Calu3 (cell line): Measurements from ENCODE around the gene POLE3. TPM values are rescaled to one million over a fixed set of nuclear protein-coding genes. Genes with fewer than 3 reads are reported as not detected.
A peak's percentile ranks its signal among the peaks of the same experiment; 100 is the strongest.

Experiments used
- Bru-seq: library from RNA; stranded (reverse); fragments of 400-500 nt; gene quantifications from one replicate; lab custom pipeline; 2021; lab: Mats Ljungman, UMichigan
- BruChase-seq, 2 experiments: library from RNA; stranded (reverse); fragments of 400-500 nt; gene quantifications; one replicate each; lab custom pipeline; 2021; lab: Mats Ljungman, UMichigan
- BruUV-seq: library from RNA; stranded (reverse); fragments of 400-500 nt; replicated peaks from 2 replicates; lab custom pipeline; 2021; lab: Mats Ljungman, UMichigan
- CTCF ChIA-PET: fragments of 300-600 bp; sonication (Branson Sonifier 250); formaldehyde crosslinking; loops from one replicate; lab custom pipeline; 2022; ENCODE audit warnings: antibody characterized with exemption; lab: Charles Lee
- DNase-seq: peaks from one replicate; pipeline ENCODE4 v3.0.0; 2022
- H3K27ac Mint-ChIP-seq: one replicate; pipeline ENCODE4 v1.8.0; 2022; ENCODE audit warnings: mixed read lengths; ENCODE audit not compliant: unreplicated experiment
- H3K27me3 Mint-ChIP-seq: one replicate; pipeline ENCODE4 v1.8.0; 2022; ENCODE audit warnings: mixed read lengths; ENCODE audit not compliant: unreplicated experiment
- H3K36me3 Mint-ChIP-seq: one replicate; pipeline ENCODE4 v1.8.0; 2022; ENCODE audit warnings: mild to moderate bottlenecking, moderate library complexity, mixed read lengths; ENCODE audit not compliant: insufficient read depth, unreplicated experiment
- H3K4me1 Mint-ChIP-seq: one replicate; pipeline ENCODE4 v1.8.0; 2022; ENCODE audit warnings: mild to moderate bottlenecking, low read depth, mixed read lengths; ENCODE audit not compliant: unreplicated experiment
- H3K4me3 Mint-ChIP-seq: one replicate; pipeline ENCODE4 v1.8.0; 2022; ENCODE audit warnings: mild to moderate bottlenecking, low read depth, moderate library complexity, mixed read lengths; ENCODE audit not compliant: unreplicated experiment
- H3K9me3 Mint-ChIP-seq: one replicate; pipeline ENCODE4 v1.8.0; 2022; ENCODE audit warnings: low read depth, mixed read lengths; ENCODE audit not compliant: unreplicated experiment
- CTCF ChIP-seq: fragments of 200-600 bp; IDR thresholded peaks from one replicate; pipeline ENCODE4 v1.8.0; 2022; ENCODE audit warnings: antibody characterized with exemption; ENCODE audit not compliant: unreplicated experiment
- intact Hi-C: fragments of 100-400 bp; cut with micrococcal nuclease; formaldehyde crosslinking; loops from one replicate; pipeline ENCODE4 v1.10.0; 2022; ENCODE audit not compliant: unreplicated experiment
- long read RNA-seq: library from polyadenylated mRNA; stranded (forward); transcript quantifications from one replicate; pipeline ENCODE4 v2.0.0, GENCODE V29; 2022
- total RNA-seq: library from RNA; stranded (reverse); gene quantifications from 2 replicates; pipeline ENCODE4 v1.2.3, GENCODE V29; 2022

Gene POLE3
- total RNA-seq = 37.7 and 41.0 TPM in 2 replicates
- Bru-seq, nascent RNA = percentile 85 among the genes with signal in this experiment
- BruChase-seq, experiment 1, labeled RNA remaining after a 6-hour chase = percentile 98 among the genes with signal in this experiment
- percentile 98 among the genes with signal in this experiment for BruChase-seq, experiment 2, labeled RNA remaining after a 2-hour chase
- long read RNA-seq, transcript POLE3-201 (4 exons, 2,109 nt) = major isoform, 66 of 75 reads
- long read RNA-seq, partial matches to known transcripts = 0 of 75 reads
- long read RNA-seq, other reads (novel, unspliced or antisense) = 8 of 75 reads

- H3K4me1 Mint-ChIP-seq = peaks cover 9% of the 10 kb centered on the region
- peak within 1 kb of the TSS; percentile 97 for H3K27ac Mint-ChIP-seq
- DNase-seq = peak; percentile 89
- H3K27me3 Mint-ChIP-seq = no peaks in the 10 kb centered on the region
- peaks cover 31% of the 10 kb centered on the region for H3K36me3 Mint-ChIP-seq
- H3K9me3 Mint-ChIP-seq = no peaks in the 10 kb centered on the region
- intact Hi-C loops = no loop called here
- peak within 1 kb of the TSS; percentile 95 for H3K4me3 Mint-ChIP-seq
- BruUV-seq = no TSS peak
- CTCF ChIA-PET = interaction anchor here (0.7 to 1.3 kb wide), 5 partner anchors 9 to 248 kb away, joined by 3 to 8 read pairs (median 3); partner anchors contain the start of gene ALAD
- no peak for TF ChIP-seq CTCF
Measured at GRCh38 chr9:113410207-113410864, at the start of gene POLE3, which contains the start of gene C9orf43. TSS of gene POLE3 (minus strand) at chr9:113410675. CDS start at chr9:113410293, 382 bp downstream. TSS of gene C9orf43 (plus strand) at chr9:113410747. CDS start at chr9:113413494, 2,747 bp downstream.

GRCh38 chr9:113456235-113456634, 45.8 kb upstream of the POLE3 start:
- H3K4me1 Mint-ChIP-seq = peaks cover 30% of the 10 kb centered on the region
- TF ChIP-seq CTCF = no peak
- no peaks in the 10 kb centered on the region for H3K9me3 Mint-ChIP-seq
- no peak overlapping the region for H3K4me3 Mint-ChIP-seq
- no TSS peak for BruUV-seq
- DNase-seq = no peak
- no peaks in the 10 kb centered on the region for H3K36me3 Mint-ChIP-seq
- intact Hi-C loops = no loop called here
- peak overlapping the region; percentile 67 for H3K27ac Mint-ChIP-seq
- H3K27me3 Mint-ChIP-seq = no peaks in the 10 kb centered on the region
- CTCF ChIA-PET = interaction anchor here (0.6 to 1.2 kb wide), 2 partner anchors 10 to 197 kb away, joined by 3 to 4 read pairs; no protein-coding TSS in a partner anchor

- peaks cover 30% of the 10 kb centered on the region for H3K4me1 Mint-ChIP-seq
- H3K9me3 Mint-ChIP-seq = no peaks in the 10 kb centered on the region
- TF ChIP-seq CTCF = no peak
- H3K36me3 Mint-ChIP-seq = no peaks in the 10 kb centered on the region
- intact Hi-C loops = no loop called here
- DNase-seq = peak; percentile 30
- H3K27me3 Mint-ChIP-seq = no peaks in the 10 kb centered on the region
- BruUV-seq = no TSS peak
- H3K4me3 Mint-ChIP-seq = no peak overlapping the region
- H3K27ac Mint-ChIP-seq = peak overlapping the region; percentile 67
- CTCF ChIA-PET = interaction anchor here (0.6 to 1.2 kb wide), 6 partner anchors 9 to 200 kb away, joined by 3 to 8 read pairs (median 4); partner anchors contain the start of gene RGS3
Measured at GRCh38 chr9:113454914-113455761, 44.7 kb upstream of the POLE3 start.

GRCh38 chr9:113452113-113452605, 41.7 kb upstream of the POLE3 start:
- Mint-ChIP-seq H3K4me3 (no peak overlapping the region), H3K27ac (no peak overlapping the region), H3K27me3 (no peaks in the 10 kb centered on the region), H3K9me3 (no peaks in the 10 kb centered on the region), H3K4me1 (peaks cover 26% of the 10 kb centered on the region), H3K36me3 (no peaks in the 10 kb centered on the region)
- CTCF ChIA-PET = no interaction called here
- DNase-seq = no peak
- no TSS peak for BruUV-seq
- no peak for TF ChIP-seq CTCF
- intact Hi-C loops = no loop called here
